CD4-positive, alpha-beta T cell treated with Interleukin-4 for 4 hours (primary cell): ENCODE data around the gene DIRAS1.
"Not testable (repeated sequence)": the region's sequence is repeated elsewhere in the genome, so short reads cannot be mapped to it uniquely, and the experiment has no call there.

Experiments
- DNase-seq: peaks from one replicate; pipeline ENCODE4 v3.0.0-alpha.2; 2020

Gene DIRAS1

DNA sequence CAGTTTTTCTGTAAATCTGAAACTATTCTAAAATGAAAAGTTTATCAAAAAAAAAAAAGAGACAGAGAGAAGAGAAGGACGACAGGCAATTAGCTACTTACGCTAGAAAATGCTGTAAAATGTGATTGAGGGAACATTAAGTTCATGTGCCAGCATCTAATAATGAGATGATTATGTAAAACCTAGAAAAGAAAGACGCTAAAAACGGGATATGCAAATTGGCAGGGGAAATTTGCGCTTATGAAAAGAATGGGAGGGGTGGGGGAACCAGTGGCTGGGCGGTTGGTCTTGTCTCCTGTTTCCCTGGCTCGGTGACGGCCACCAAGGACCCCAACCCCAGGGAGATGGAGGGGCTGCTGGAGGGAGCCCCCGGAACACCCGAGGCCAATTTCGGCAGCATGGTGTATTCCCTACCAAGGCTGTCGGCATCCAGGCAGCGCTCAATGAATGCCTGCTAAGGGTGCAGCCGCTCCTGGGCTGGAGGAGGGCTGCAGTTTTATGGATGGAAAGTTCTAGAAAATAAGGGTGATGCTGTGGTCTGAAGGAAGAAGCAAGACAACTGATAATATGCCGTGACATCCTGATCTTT, 52.9 kb downstream of the DIRAS1 start:
- DNase-seq = no peak

DNA sequence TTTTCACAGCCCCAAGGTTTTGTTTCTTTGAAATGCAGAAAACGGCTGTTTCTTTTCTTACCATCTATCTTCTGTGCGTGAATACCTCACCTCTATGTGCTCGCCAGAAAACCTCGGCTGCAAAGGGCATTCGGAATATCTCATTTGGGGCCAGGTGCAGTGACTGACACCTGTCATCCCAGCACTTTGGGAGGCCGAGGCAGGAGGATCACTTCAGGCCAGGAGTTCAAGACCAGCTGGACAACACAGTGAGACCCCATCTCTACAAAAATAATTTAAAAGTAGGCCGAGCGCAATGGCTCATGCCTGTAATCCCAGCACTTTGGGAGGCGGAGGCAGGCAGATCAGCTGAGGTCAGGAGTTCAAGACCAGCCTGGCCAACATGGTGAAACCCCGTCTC, 53.8 kb downstream of the DIRAS1 start:
- not testable (repeated sequence) for DNase-seq

DNA sequence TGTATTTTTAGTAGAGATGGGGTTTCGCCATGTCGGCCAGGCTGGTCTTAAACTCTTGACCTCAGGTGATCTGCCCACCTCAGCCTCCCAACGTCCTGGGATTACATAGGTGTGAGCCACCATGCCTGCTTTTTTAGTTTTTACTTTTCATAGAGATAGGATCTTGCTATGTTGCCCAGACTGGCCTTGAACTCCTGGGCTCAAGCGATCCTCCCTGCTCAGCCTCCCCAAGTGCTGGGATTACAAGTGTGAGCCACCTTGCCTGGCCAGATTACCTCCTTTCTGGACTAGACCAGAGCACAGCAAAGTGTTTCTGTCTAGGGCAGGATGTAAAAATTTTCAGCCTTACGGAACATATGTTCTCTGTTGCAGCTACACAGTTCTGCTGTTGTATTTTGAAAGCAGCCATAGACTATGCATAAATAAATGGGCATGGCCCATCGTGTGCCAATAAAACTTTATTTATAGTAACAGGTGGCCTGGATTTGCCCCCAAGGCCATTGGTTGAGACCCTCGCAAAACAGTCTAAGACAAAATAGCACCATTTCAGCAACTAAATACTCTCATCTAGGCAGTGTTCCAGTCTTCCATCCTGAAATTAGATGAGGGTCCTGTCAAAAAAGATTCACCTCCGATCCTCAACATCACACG, 54.7 kb downstream of the DIRAS1 start:
- no peak for DNase-seq

DNA sequence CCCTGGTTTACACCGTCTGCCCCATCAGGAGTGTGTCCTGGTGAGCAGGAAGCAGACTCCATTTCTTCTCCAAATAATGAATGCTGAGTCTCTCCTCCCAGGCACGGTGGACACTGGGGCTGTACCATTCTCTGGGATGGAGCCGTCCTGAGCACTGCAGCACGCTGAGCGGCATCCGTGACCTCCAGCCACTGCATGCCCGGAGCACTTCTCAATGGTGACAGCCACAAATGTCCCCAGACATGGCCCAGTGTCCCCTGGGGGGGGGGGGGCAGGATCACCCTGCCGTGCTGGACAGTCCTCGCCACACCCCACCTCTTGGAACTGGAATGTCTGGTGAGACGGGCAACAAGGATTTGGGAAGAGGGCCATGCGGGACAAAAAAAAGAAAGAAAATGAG, 56.1 kb downstream of the DIRAS1 start:
- DNase-seq = no peak
